ENCODE measurements around the gene PWP2. TPM values are rescaled to one million over a fixed set of nuclear protein-coding genes. Genes with fewer than 3 reads are reported as not detected.
"Not testable (repeated sequence)": the region's sequence is repeated elsewhere in the genome, so short reads cannot be mapped to it uniquely, and the experiment has no call there.

PWP2 gene
- total RNA-seq, 2 donors from 2014 or later: 10.7 to 14.9 TPM

GRCh38 chr21:44127827-44128226 is 20.6 kb downstream of the PWP2 start:
- WGBS: no CpG with 5 or more reads among the region's 19 CpGs

GRCh38 chr21:44133715-44134057 is 26.5 kb downstream of the PWP2 start:
- DNase-seq (ENCODE audit: low spot score); H3K27me3 ChIP-seq (replicated peaks; ENCODE audit: insufficient read depth); intact Hi-C loops (cut with DNase I); H3K9me3 ChIP-seq; H3K4me1 ChIP-seq (replicated peaks); H3K27ac ChIP-seq; H3K36me3 ChIP-seq: not testable (repeated sequence)
- peak overlapping the region in 1 of 2 donors; percentile 22 for H3K4me3 ChIP-seq
- no CpG with 5 or more reads among the region's 35 CpGs for WGBS

More at GRCh38 chr21:44127827-44128226, 20.6 kb downstream of the PWP2 start:
- H3K4me1 ChIP-seq (replicated peaks); H3K36me3 ChIP-seq; H3K9me3 ChIP-seq; H3K4me3 ChIP-seq; intact Hi-C loops (cut with DNase I); H3K27me3 ChIP-seq (replicated peaks; ENCODE audit: insufficient read depth); DNase-seq (ENCODE audit: low spot score); H3K27ac ChIP-seq: not testable (repeated sequence)

- H3K4me3 ChIP-seq; H3K9me3 ChIP-seq; H3K27ac ChIP-seq; intact Hi-C loops (cut with DNase I); H3K27me3 ChIP-seq (replicated peaks; ENCODE audit: insufficient read depth); H3K4me1 ChIP-seq (replicated peaks); H3K36me3 ChIP-seq; DNase-seq (ENCODE audit: low spot score): not testable (repeated sequence)
- WGBS: no CpG with 5 or more reads among the region's 8 CpGs
These were observed 27.5 kb downstream of the PWP2 start for GRCh38 chr21:44134732-44135131.

GRCh38 chr21:44138039-44138438 is 30.8 kb downstream of the PWP2 start:
- H3K4me3 ChIP-seq; intact Hi-C loops (cut with DNase I); H3K36me3 ChIP-seq; H3K27me3 ChIP-seq (replicated peaks; ENCODE audit: insufficient read depth); H3K9me3 ChIP-seq; H3K27ac ChIP-seq; DNase-seq (ENCODE audit: low spot score); H3K4me1 ChIP-seq (replicated peaks): not testable (repeated sequence)
- WGBS: no CpG with 5 or more reads among the region's 15 CpGs

GRCh38 chr21:44139787-44140551 is 32.8 kb downstream of the PWP2 start:
- H3K27me3 ChIP-seq (replicated peaks; ENCODE audit: insufficient read depth); DNase-seq (ENCODE audit: low spot score); H3K4me3 ChIP-seq; H3K27ac ChIP-seq; H3K36me3 ChIP-seq; H3K9me3 ChIP-seq; intact Hi-C loops (cut with DNase I); H3K4me1 ChIP-seq (replicated peaks): not testable (repeated sequence)
- 76% methylated on average over 6 of the region's 30 CpGs for WGBS

- H3K4me3 ChIP-seq; H3K9me3 ChIP-seq; H3K27ac ChIP-seq; H3K27me3 ChIP-seq (replicated peaks; ENCODE audit: insufficient read depth); H3K4me1 ChIP-seq (replicated peaks); intact Hi-C loops (cut with DNase I); H3K36me3 ChIP-seq; DNase-seq (ENCODE audit: low spot score): not testable (repeated sequence)
- WGBS: no CpG with 5 or more reads among the region's 18 CpGs
These were observed 33.3 kb downstream of the PWP2 start for GRCh38 chr21:44140552-44140932.

GRCh38 chr21:44142470-44142869 is 35.3 kb downstream of the PWP2 start:
- DNase-seq (ENCODE audit: low spot score); H3K27ac ChIP-seq; H3K4me3 ChIP-seq; H3K36me3 ChIP-seq; H3K27me3 ChIP-seq (replicated peaks; ENCODE audit: insufficient read depth); H3K9me3 ChIP-seq; H3K4me1 ChIP-seq (replicated peaks); intact Hi-C loops (cut with DNase I): not testable (repeated sequence)
- WGBS: no CpG with 5 or more reads among the region's 10 CpGs

GRCh38 chr21:44143380-44143779 is 36.2 kb downstream of the PWP2 start:
- H3K36me3 ChIP-seq; H3K27me3 ChIP-seq (replicated peaks; ENCODE audit: insufficient read depth); H3K4me1 ChIP-seq (replicated peaks); H3K9me3 ChIP-seq; H3K27ac ChIP-seq; H3K4me3 ChIP-seq; DNase-seq (ENCODE audit: low spot score); intact Hi-C loops (cut with DNase I): not testable (repeated sequence)
- no CpG with 5 or more reads among the region's 17 CpGs for WGBS

- H3K36me3 ChIP-seq; H3K9me3 ChIP-seq; intact Hi-C loops (cut with DNase I); H3K4me1 ChIP-seq (replicated peaks); H3K27ac ChIP-seq; H3K4me3 ChIP-seq; DNase-seq (ENCODE audit: low spot score); H3K27me3 ChIP-seq (replicated peaks; ENCODE audit: insufficient read depth): not testable (repeated sequence)
- no CpG with 5 or more reads among the region's 8 CpGs for WGBS
These were observed 36.8 kb downstream of the PWP2 start for GRCh38 chr21:44143996-44144395.

- H3K36me3 ChIP-seq; intact Hi-C loops (cut with DNase I); DNase-seq (ENCODE audit: low spot score); H3K27ac ChIP-seq; H3K27me3 ChIP-seq (replicated peaks; ENCODE audit: insufficient read depth); H3K9me3 ChIP-seq; H3K4me3 ChIP-seq; H3K4me1 ChIP-seq (replicated peaks): not testable (repeated sequence)
- no CpG with 5 or more reads among the region's 22 CpGs for WGBS
These were observed 37.8 kb downstream of the PWP2 start for GRCh38 chr21:44144784-44145602.

- intact Hi-C loops (cut with DNase I); H3K4me3 ChIP-seq: not testable (repeated sequence)
- no CpG with 5 or more reads among the region's 12 CpGs for WGBS
These were observed 38.4 kb downstream of the PWP2 start for GRCh38 chr21:44145616-44146015.

GRCh38 chr21:44147108-44147507 is 39.9 kb downstream of the PWP2 start:
- intact Hi-C loops (cut with DNase I); H3K4me3 ChIP-seq; DNase-seq (ENCODE audit: low spot score); H3K9me3 ChIP-seq; H3K27ac ChIP-seq; H3K36me3 ChIP-seq; H3K27me3 ChIP-seq (replicated peaks; ENCODE audit: insufficient read depth); H3K4me1 ChIP-seq (replicated peaks): not testable (repeated sequence)
- no CpG with 5 or more reads among the region's 8 CpGs for WGBS

More at GRCh38 chr21:44145616-44146015, 38.4 kb downstream of the PWP2 start:
- not testable (repeated sequence) for H3K27me3 ChIP-seq (replicated peaks; ENCODE audit: insufficient read depth); DNase-seq (ENCODE audit: low spot score); H3K4me1 ChIP-seq (replicated peaks); H3K27ac ChIP-seq; H3K9me3 ChIP-seq; H3K36me3 ChIP-seq
